ENCODE data around the gene GOLPH3. TPM values are rescaled to one million over a fixed set of nuclear protein-coding genes. Genes with fewer than 3 reads are reported as not detected.
A peak's percentile ranks its signal among the peaks of the same experiment; 100 is the strongest.

Gene GOLPH3
- total and polyA plus RNA-seq, 2 experiments from 2014 or later = 75.1 to 79.6 TPM

- DNase-seq (ENCODE audit: low read depth in 1 of 2, low spot score in 1 of 2) = no peak
- H3K4me1 ChIP-seq (ENCODE audit: low read depth) = no peaks in the 10 kb centered on the region
- H3K36me3 ChIP-seq = peaks cover 19% of the 10 kb centered on the region
- no peak for TF ChIP-seq CTCF (IDR thresholded peaks at IDR 0.05; ENCODE audit: low read depth, low read length)
- H3K27me3 ChIP-seq = no peaks in the 10 kb centered on the region
- no peaks in the 10 kb centered on the region for H3K9me3 ChIP-seq (ENCODE audit: low read depth)
- peak overlapping the region; percentile 0 for H3K27ac ChIP-seq
- H3K4me3 ChIP-seq = no peak overlapping the region
Measured at GRCh38 chr5:32115985-32116384, 58.1 kb downstream of the GOLPH3 start.

GRCh38 chr5:32110111-32110696 lies 63.9 kb downstream of the GOLPH3 start:
- peak overlapping the region; percentile 47 for H3K27ac ChIP-seq
- H3K4me1 ChIP-seq (ENCODE audit: low read depth) = peaks cover 21% of the 10 kb centered on the region
- no peaks in the 10 kb centered on the region for H3K9me3 ChIP-seq (ENCODE audit: low read depth)
- no peak overlapping the region for H3K4me3 ChIP-seq
- no peak for TF ChIP-seq CTCF (IDR thresholded peaks at IDR 0.05; ENCODE audit: low read depth, low read length)
- no peaks in the 10 kb centered on the region for H3K27me3 ChIP-seq
- H3K36me3 ChIP-seq = peaks cover 20% of the 10 kb centered on the region
- DNase-seq (ENCODE audit: low read depth in 1 of 2, low spot score in 1 of 2) = peak in 1 of 2 donors; percentile 16

- H3K9me3 ChIP-seq (ENCODE audit: low read depth) = no peaks in the 10 kb centered on the region
- peak overlapping the region; percentile 47 for H3K27ac ChIP-seq
- peak in 1 of 2 donors; percentile 41 for DNase-seq (ENCODE audit: low read depth in 1 of 2, low spot score in 1 of 2)
- H3K4me1 ChIP-seq (ENCODE audit: low read depth) = peaks cover 21% of the 10 kb centered on the region
- no peaks in the 10 kb centered on the region for H3K27me3 ChIP-seq
- no peak overlapping the region for H3K4me3 ChIP-seq
- no peak for TF ChIP-seq CTCF (IDR thresholded peaks at IDR 0.05; ENCODE audit: low read depth, low read length)
- peaks cover 20% of the 10 kb centered on the region for H3K36me3 ChIP-seq
Measured at GRCh38 chr5:32109236-32109635, 64.9 kb downstream of the GOLPH3 start.

GRCh38 chr5:32108167-32108566 lies 66.0 kb downstream of the GOLPH3 start:
- peaks cover 21% of the 10 kb centered on the region for H3K4me1 ChIP-seq (ENCODE audit: low read depth)
- no peak overlapping the region for H3K4me3 ChIP-seq
- TF ChIP-seq CTCF (IDR thresholded peaks at IDR 0.05; ENCODE audit: low read depth, low read length) = no peak
- no peaks in the 10 kb centered on the region for H3K27me3 ChIP-seq
- peak overlapping the region; percentile 47 for H3K27ac ChIP-seq
- no peaks in the 10 kb centered on the region for H3K9me3 ChIP-seq (ENCODE audit: low read depth)
- no peak for DNase-seq (ENCODE audit: low read depth in 1 of 2, low spot score in 1 of 2)
- peaks cover 19% of the 10 kb centered on the region for H3K36me3 ChIP-seq

GRCh38 chr5:32107291-32107690 lies 66.8 kb downstream of the GOLPH3 start:
- TF ChIP-seq CTCF (IDR thresholded peaks at IDR 0.05; ENCODE audit: low read depth, low read length) = no peak
- DNase-seq (ENCODE audit: low read depth in 1 of 2, low spot score in 1 of 2) = no peak
- no peak overlapping the region for H3K4me3 ChIP-seq
- H3K36me3 ChIP-seq = peaks cover 19% of the 10 kb centered on the region
- H3K9me3 ChIP-seq (ENCODE audit: low read depth) = no peaks in the 10 kb centered on the region
- no peaks in the 10 kb centered on the region for H3K27me3 ChIP-seq
- H3K27ac ChIP-seq = no peak overlapping the region
- H3K4me1 ChIP-seq (ENCODE audit: low read depth) = peaks cover 21% of the 10 kb centered on the region

Data from cardiac muscle cell (in vitro differentiated cells and primary cell).